CD4-positive, alpha-beta T cell (primary cell): ENCODE measurements around the gene NANOGP8. TPM values are rescaled to one million over a fixed set of nuclear protein-coding genes. Genes with fewer than 3 reads are reported as not detected.

Experiments
- ATAC-seq: fragments of 200-7000 bp; cut with Tn5 transposase; one replicate; pipeline ENCODE4 v1.10.0; 2022; ENCODE audit warnings: mild to moderate bottlenecking; ENCODE audit not compliant: poor library complexity
- CTCF ChIA-PET: fragments of 350-600 bp; sonication (Branson Sonifier 250); formaldehyde crosslinking; loops from one replicate; lab custom pipeline; 2021; ENCODE audit warnings: antibody characterized with exemption, inconsistent platforms; lab: Charles Lee
- POLR2A ChIA-PET: fragments of 350-600 bp; sonication (Branson Sonifier 250); formaldehyde crosslinking; loops from one replicate; lab custom pipeline; 2021; ENCODE audit warnings: antibody characterized with exemption, inconsistent platforms; lab: Charles Lee
- DNase-seq, 14 experiments: peaks; one replicate each; pipeline ENCODE4 v3.0.0-alpha.2; 2013 to 2020; ENCODE audit warnings: mixed read lengths in 2 of 14
- H3K27ac ChIP-seq, 2 donors: one replicate each; pipeline versions ENCODE4 v1.5.1 to v1.7.0; 2013; ENCODE audit warnings: low read length in 2 of 2, low read depth in 1 of 2, mild to moderate bottlenecking in 1 of 2
- H3K27me3 ChIP-seq, 2 experiments: 1 replicate in 1 of 2; 2 replicates in 1 of 2; pipeline versions ENCODE4 v1.6.1 to v1.7.0; 2013; ENCODE audit warnings: low read length in 2 of 2, control low read depth in 1 of 2, mild to moderate bottlenecking in 1 of 2, moderate library complexity in 1 of 2; ENCODE audit not compliant: insufficient read depth in 2 of 2, control insufficient read depth in 1 of 2
- H3K36me3 ChIP-seq: one replicate; pipeline ENCODE4 v1.6.1; 2013; ENCODE audit warnings: low read length, control low read depth; ENCODE audit not compliant: insufficient read depth
- H3K4me1 ChIP-seq: one replicate; pipeline ENCODE4 v1.6.1; 2013; ENCODE audit warnings: low read length, control low read depth; ENCODE audit not compliant: insufficient read depth
- H3K4me3 ChIP-seq: one replicate; pipeline ENCODE4 v1.5.1; 2013; ENCODE audit warnings: mild to moderate bottlenecking, low read length, moderate library complexity
- H3K9me3 ChIP-seq, 2 experiments: 1 replicate in 1 of 2; 2 replicates in 1 of 2; pipeline versions ENCODE4 v1.6.1 to v1.7.0; 2013; ENCODE audit warnings: low read length in 2 of 2, mild to moderate bottlenecking in 2 of 2, control low read depth in 1 of 2, moderate library complexity in 1 of 2; ENCODE audit not compliant: control insufficient read depth in 1 of 2, insufficient read depth in 1 of 2
- H3K27ac Mint-ChIP-seq: one replicate; pipeline ENCODE4 v1.8.0; 2020; ENCODE audit warnings: mixed read lengths
- H3K27me3 Mint-ChIP-seq: one replicate; pipeline ENCODE4 v1.8.0; 2021; ENCODE audit warnings: mixed read lengths
- H3K36me3 Mint-ChIP-seq: one replicate; pipeline ENCODE4 v1.8.0; 2021; ENCODE audit warnings: low read depth, mixed read lengths
- H3K4me1 Mint-ChIP-seq: one replicate; pipeline ENCODE4 v1.8.0; 2021; ENCODE audit warnings: low read depth, mixed read lengths
- H3K4me3 Mint-ChIP-seq: one replicate; pipeline ENCODE4 v1.8.0; 2020; ENCODE audit warnings: mild to moderate bottlenecking, mixed read lengths
- H3K9me3 Mint-ChIP-seq: one replicate; pipeline ENCODE4 v1.8.0; 2020; ENCODE audit warnings: mixed read lengths
- intact Hi-C, 2 experiments: fragments of 100-400 bp; cut with DNase I in 1 of 2; cut with micrococcal nuclease in 1 of 2; formaldehyde crosslinking; loops; one replicate each; pipeline versions ENCODE4 v1.15.1 to v1.9.0; 2023 to 2025; cut with DNase I, micrococcal nuclease
- total RNA-seq, 174 experiments: library from RNA in 2 of 174; stranded (reverse) in 2 of 174; gene quantifications; one replicate each; pipeline ENCODE4 v1.2.3 and lab custom pipeline; 2021 to 2026
- TF ChIP-seq, protein P1 (sequence below): fragments of 200-600 bp; IDR thresholded peaks from one replicate; pipeline ENCODE4 v1.8.0; 2022; ENCODE audit warnings: antibody characterized with exemption, mild to moderate bottlenecking

Gene NANOGP8
- total RNA-seq, 2 experiments from 2014 or later, result not detected

GRCh38 chr15:35064576-35065190 is 20.4 kb downstream of the NANOGP8 start:
- Mint-ChIP-seq H3K4me3 (no peak overlapping the region), H3K4me1 (no peaks in the 10 kb centered on the region), H3K27me3 (peaks cover 5% of the 10 kb centered on the region), H3K27ac (no peak overlapping the region), H3K9me3 (no peaks in the 10 kb centered on the region), H3K36me3 (no peaks in the 10 kb centered on the region)
- ChIA-PET POLR2A (no interaction called here), CTCF (no interaction called here)
- TF ChIP-seq, protein P1, sequence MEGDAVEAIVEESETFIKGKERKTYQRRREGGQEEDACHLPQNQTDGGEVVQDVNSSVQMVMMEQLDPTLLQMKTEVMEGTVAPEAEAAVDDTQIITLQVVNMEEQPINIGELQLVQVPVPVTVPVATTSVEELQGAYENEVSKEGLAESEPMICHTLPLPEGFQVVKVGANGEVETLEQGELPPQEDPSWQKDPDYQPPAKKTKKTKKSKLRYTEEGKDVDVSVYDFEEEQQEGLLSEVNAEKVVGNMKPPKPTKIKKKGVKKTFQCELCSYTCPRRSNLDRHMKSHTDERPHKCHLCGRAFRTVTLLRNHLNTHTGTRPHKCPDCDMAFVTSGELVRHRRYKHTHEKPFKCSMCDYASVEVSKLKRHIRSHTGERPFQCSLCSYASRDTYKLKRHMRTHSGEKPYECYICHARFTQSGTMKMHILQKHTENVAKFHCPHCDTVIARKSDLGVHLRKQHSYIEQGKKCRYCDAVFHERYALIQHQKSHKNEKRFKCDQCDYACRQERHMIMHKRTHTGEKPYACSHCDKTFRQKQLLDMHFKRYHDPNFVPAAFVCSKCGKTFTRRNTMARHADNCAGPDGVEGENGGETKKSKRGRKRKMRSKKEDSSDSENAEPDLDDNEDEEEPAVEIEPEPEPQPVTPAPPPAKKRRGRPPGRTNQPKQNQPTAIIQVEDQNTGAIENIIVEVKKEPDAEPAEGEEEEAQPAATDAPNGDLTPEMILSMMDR, result no peak
- DNase-seq (no peak), ATAC-seq (no peak)
- Histone ChIP-seq H3K9me3 (no peaks in the 10 kb centered on the region), H3K4me1 (no peaks in the 10 kb centered on the region), H3K36me3 (no peaks in the 10 kb centered on the region), H3K27me3 (peaks cover 2 to 3% of the 10 kb centered on the region in 2 experiments), H3K27ac (no peak overlapping the region), H3K4me3 (no peak overlapping the region)
- intact Hi-C loops, result no loop called here

DNA sequence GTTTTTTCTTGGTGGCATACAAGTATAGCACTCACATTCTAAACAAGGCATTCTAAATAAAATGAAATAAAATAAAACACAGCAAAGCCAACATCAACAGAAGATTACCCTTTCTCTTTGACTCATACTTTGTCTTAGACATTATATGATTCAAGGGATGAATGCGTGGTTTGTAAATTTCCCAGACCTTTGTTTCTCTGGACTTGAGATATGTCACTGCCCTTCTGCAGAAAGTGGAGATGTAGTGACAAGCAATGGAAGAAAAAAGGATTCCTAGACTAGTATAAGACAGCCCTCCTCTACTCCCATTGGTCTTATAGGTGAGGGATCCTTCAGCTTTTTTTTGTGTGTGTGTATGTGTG is 22.4 kb downstream of the NANOGP8 start:
- Histone ChIP-seq H3K27me3 (peaks cover under 1 to 2% of the 10 kb centered on the region in 2 experiments), H3K4me3 (no peak overlapping the region), H3K4me1 (no peaks in the 10 kb centered on the region), H3K9me3 (no peaks in the 10 kb centered on the region), H3K36me3 (no peaks in the 10 kb centered on the region), H3K27ac (no peak overlapping the region)
- TF ChIP-seq, protein P1, result no peak
- H3K27me3 Mint-ChIP-seq, result peaks cover 5% of the 10 kb centered on the region
- no peak for ATAC-seq
- H3K4me1 Mint-ChIP-seq, result no peaks in the 10 kb centered on the region
- no peaks in the 10 kb centered on the region for H3K36me3 Mint-ChIP-seq
- H3K27ac Mint-ChIP-seq, result no peak overlapping the region
- intact Hi-C loops, result no loop called here
- CTCF ChIA-PET, result no interaction called here
- no peak for DNase-seq
- H3K4me3 Mint-ChIP-seq, result no peak overlapping the region
- no peaks in the 10 kb centered on the region for H3K9me3 Mint-ChIP-seq
- POLR2A ChIA-PET, result no interaction called here

DNA sequence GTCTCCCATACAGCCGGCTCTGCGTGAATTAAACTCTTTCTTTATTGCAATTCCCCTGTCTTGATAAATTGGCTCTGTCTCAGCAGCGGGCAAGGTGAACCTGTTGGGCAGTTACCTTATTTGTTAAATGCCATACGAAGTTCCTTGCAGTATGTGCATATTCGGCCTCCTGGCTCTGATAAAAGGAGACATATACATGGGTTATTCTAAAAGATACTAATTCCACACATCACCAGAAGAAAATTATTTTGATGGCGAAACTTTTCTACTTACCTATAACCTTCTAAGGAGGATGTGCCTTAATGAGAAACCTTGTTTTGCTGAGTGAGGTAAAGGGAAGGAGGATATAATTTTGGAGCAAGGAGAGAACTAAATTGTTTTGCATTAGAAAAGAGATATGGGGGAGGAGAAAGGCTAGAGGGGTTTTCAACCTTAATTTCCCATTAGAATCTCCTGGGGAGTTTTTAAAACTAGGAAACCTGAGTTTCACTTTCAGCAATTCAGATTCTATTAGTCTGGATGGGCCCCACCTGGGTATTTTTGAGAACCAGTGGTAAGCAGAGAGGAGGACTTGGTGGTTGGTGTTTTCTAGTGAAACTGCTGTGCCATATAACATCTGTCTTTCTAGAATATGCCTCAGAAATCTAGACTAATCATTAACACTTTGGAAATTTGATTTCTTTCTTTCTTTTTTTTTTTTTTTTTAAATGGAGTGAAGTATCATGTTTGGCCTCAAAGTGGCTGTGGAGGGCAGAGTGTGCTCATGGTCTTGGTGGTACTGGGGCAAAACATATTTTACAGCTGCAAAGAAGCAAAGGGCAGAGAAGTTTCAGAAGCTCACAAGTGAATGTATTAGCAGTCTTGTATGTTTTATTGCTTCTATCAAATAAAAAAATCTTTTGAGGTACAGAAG is 23.0 kb downstream of the NANOGP8 start:
- DNase-seq (no peak), ATAC-seq (no peak)
- ChIA-PET POLR2A (no interaction called here), CTCF (no interaction called here)
- H3K27ac Mint-ChIP-seq, result no peak overlapping the region
- Histone ChIP-seq H3K27me3 (peaks cover 0 to 2% of the 10 kb centered on the region in 2 experiments), H3K27ac (no peak overlapping the region), H3K9me3 (no peaks in the 10 kb centered on the region), H3K36me3 (no peaks in the 10 kb centered on the region), H3K4me1 (no peaks in the 10 kb centered on the region), H3K4me3 (no peak overlapping the region)
- no peaks in the 10 kb centered on the region for H3K4me1 Mint-ChIP-seq
- no peaks in the 10 kb centered on the region for H3K9me3 Mint-ChIP-seq
- TF ChIP-seq, protein P1, result no peak
- no peaks in the 10 kb centered on the region for H3K36me3 Mint-ChIP-seq
- no peak overlapping the region for H3K4me3 Mint-ChIP-seq
- intact Hi-C loops, result no loop called here
- peaks cover 3% of the 10 kb centered on the region for H3K27me3 Mint-ChIP-seq
